ENCODE data around the gene SLC35B2. TPM values are rescaled to one million over a fixed set of nuclear protein-coding genes. Genes with fewer than 3 reads are reported as not detected.

Gene SLC35B2
- total RNA-seq, 1 experiment from 2014 or later: 30.0 TPM

GRCh38 chr6:44250067-44250717 is 7.1 kb downstream of the SLC35B2 start:
- Histone ChIP-seq H2AFZ (ENCODE audit: low read length) (no peak overlapping the region), H3K27ac (ENCODE audit: low read length) (0 out of 2 replicates have a peak overlapping the region, but pooled peaks have one; percentile 6), H3K36me3 (ENCODE audit: insufficient read depth, low read length) (peaks cover 73% of the 10 kb centered on the region), H3K79me2 (ENCODE audit: low read length) (peaks cover 42% of the 10 kb centered on the region), H3K9me2 (replicated peaks; ENCODE audit: insufficient read depth, low read length) (no peaks in the 10 kb centered on the region), H3K4me3 (ENCODE audit: low read length) (no peak overlapping the region), H3K27me3 (ENCODE audit: low read length) (no peaks in the 10 kb centered on the region), H3K9me3 (ENCODE audit: low read length) (no peaks in the 10 kb centered on the region), H3K4me1 (ENCODE audit: low read length) (peaks cover 59% of the 10 kb centered on the region), H3K4me2 (ENCODE audit: low read depth, low read length, poor library complexity, severe bottlenecking) (no peak overlapping the region), H3K9ac (ENCODE audit: low read length) (no peak overlapping the region), H4K20me1 (ENCODE audit: insufficient read depth, low read depth, low read length) (peaks cover 54% of the 10 kb centered on the region)
- DNase-seq: no peak

GRCh38 chr6:44249082-44249748 is 8.1 kb downstream of the SLC35B2 start:
- H3K79me2 ChIP-seq (ENCODE audit: low read length): peaks cover 42% of the 10 kb centered on the region
- no peak for DNase-seq
- no peak overlapping the region for H3K27ac ChIP-seq (ENCODE audit: low read length)
- peak overlapping the region; percentile 97 for H3K9ac ChIP-seq (ENCODE audit: low read length)
- no peaks in the 10 kb centered on the region for H3K27me3 ChIP-seq (ENCODE audit: low read length)
- H3K9me3 ChIP-seq (ENCODE audit: low read length): no peaks in the 10 kb centered on the region
- H3K9me2 ChIP-seq (replicated peaks; ENCODE audit: insufficient read depth, low read length): no peaks in the 10 kb centered on the region
- H3K36me3 ChIP-seq (ENCODE audit: insufficient read depth, low read length): peaks cover 65% of the 10 kb centered on the region
- H2AFZ ChIP-seq (ENCODE audit: low read length): no peak overlapping the region
- peak overlapping the region; percentile 86 for H3K4me2 ChIP-seq (ENCODE audit: low read depth, low read length, poor library complexity, severe bottlenecking)
- peaks cover 50% of the 10 kb centered on the region for H3K4me1 ChIP-seq (ENCODE audit: low read length)
- peak overlapping the region; percentile 95; the same call in 1 of the 2 replicates for H3K4me3 ChIP-seq (ENCODE audit: low read length)
- H4K20me1 ChIP-seq (ENCODE audit: insufficient read depth, low read depth, low read length): peaks cover 54% of the 10 kb centered on the region

- Histone ChIP-seq H3K27ac (ENCODE audit: low read length) (peak overlapping the region; percentile 91), H3K4me1 (ENCODE audit: low read length) (peaks cover 44% of the 10 kb centered on the region), H3K36me3 (ENCODE audit: insufficient read depth, low read length) (peaks cover 60% of the 10 kb centered on the region), H3K9ac (ENCODE audit: low read length) (peak overlapping the region; percentile 97), H3K9me2 (replicated peaks; ENCODE audit: insufficient read depth, low read length) (no peaks in the 10 kb centered on the region), H2AFZ (ENCODE audit: low read length) (no peak overlapping the region), H3K4me3 (ENCODE audit: low read length) (peak overlapping the region; percentile 95), H3K27me3 (ENCODE audit: low read length) (no peaks in the 10 kb centered on the region), H3K79me2 (ENCODE audit: low read length) (peaks cover 42% of the 10 kb centered on the region), H3K9me3 (ENCODE audit: low read length) (no peaks in the 10 kb centered on the region), H4K20me1 (ENCODE audit: insufficient read depth, low read depth, low read length) (peaks cover 51% of the 10 kb centered on the region), H3K4me2 (ENCODE audit: low read depth, low read length, poor library complexity, severe bottlenecking) (peak overlapping the region; percentile 86)
- DNase-seq: no peak
Observed at GRCh38 chr6:44248579-44248978, 8.7 kb downstream of the SLC35B2 start.

GRCh38 chr6:44247338-44248302 is 9.7 kb downstream of the SLC35B2 start:
- Histone ChIP-seq H3K79me2 (ENCODE audit: low read length) (peaks cover 42% of the 10 kb centered on the region), H2AFZ (ENCODE audit: low read length) (no peak overlapping the region), H3K4me1 (ENCODE audit: low read length) (peaks cover 37% of the 10 kb centered on the region), H3K9me2 (replicated peaks; ENCODE audit: insufficient read depth, low read length) (no peaks in the 10 kb centered on the region), H3K27ac (ENCODE audit: low read length) (peak overlapping the region; percentile 91), H4K20me1 (ENCODE audit: insufficient read depth, low read depth, low read length) (peaks cover 51% of the 10 kb centered on the region), H3K4me3 (ENCODE audit: low read length) (peak overlapping the region; percentile 95), H3K27me3 (ENCODE audit: low read length) (no peaks in the 10 kb centered on the region), H3K9me3 (ENCODE audit: low read length) (no peaks in the 10 kb centered on the region), H3K4me2 (ENCODE audit: low read depth, low read length, poor library complexity, severe bottlenecking) (peak overlapping the region; percentile 86), H3K9ac (ENCODE audit: low read length) (peak overlapping the region; percentile 97), H3K36me3 (ENCODE audit: insufficient read depth, low read length) (peaks cover 50% of the 10 kb centered on the region)
- peak; percentile 83 for DNase-seq

- Histone ChIP-seq H3K9ac (ENCODE audit: low read length) (peak within 1 kb of the TSS; percentile 97), H3K4me1 (ENCODE audit: low read length) (peaks cover 37% of the 10 kb centered on the region), H3K9me3 (ENCODE audit: low read length) (no peaks in the 10 kb centered on the region), H3K79me2 (ENCODE audit: low read length) (peaks cover 42% of the 10 kb centered on the region), H3K4me3 (ENCODE audit: low read length) (peak within 1 kb of the TSS; percentile 95), H3K4me2 (ENCODE audit: low read depth, low read length, poor library complexity, severe bottlenecking) (peak within 1 kb of the TSS; percentile 86), H3K9me2 (replicated peaks; ENCODE audit: insufficient read depth, low read length) (no peaks in the 10 kb centered on the region), H2AFZ (ENCODE audit: low read length) (peak within 1 kb of the TSS; percentile 72; the same call in 1 of the 2 replicates), H3K36me3 (ENCODE audit: insufficient read depth, low read length) (peaks cover 45% of the 10 kb centered on the region), H3K27ac (ENCODE audit: low read length) (peak within 1 kb of the TSS; percentile 91), H3K27me3 (ENCODE audit: low read length) (no peaks in the 10 kb centered on the region), H4K20me1 (ENCODE audit: insufficient read depth, low read depth, low read length) (peaks cover 46% of the 10 kb centered on the region)
- DNase-seq: peak; percentile 99
Observed at GRCh38 chr6:44246663-44247337, 10.5 kb downstream of the SLC35B2 start, which contains the start of gene HSP90AB1. TSS of gene HSP90AB1 (plus strand) at chr6:44247101. CDS start at chr6:44248630, 1,529 bp downstream.

GRCh38 chr6:44245912-44246662 is 11.2 kb downstream of the SLC35B2 start:
- Histone ChIP-seq H3K36me3 (ENCODE audit: insufficient read depth, low read length) (peaks cover 39% of the 10 kb centered on the region), H3K4me1 (ENCODE audit: low read length) (peaks cover 35% of the 10 kb centered on the region), H3K9ac (ENCODE audit: low read length) (peak overlapping the region; percentile 97), H3K27ac (ENCODE audit: low read length) (peak overlapping the region; percentile 64), H3K9me3 (ENCODE audit: low read length) (no peaks in the 10 kb centered on the region), H3K4me3 (ENCODE audit: low read length) (peak overlapping the region; percentile 95), H3K79me2 (ENCODE audit: low read length) (peaks cover 42% of the 10 kb centered on the region), H3K27me3 (ENCODE audit: low read length) (no peaks in the 10 kb centered on the region), H2AFZ (ENCODE audit: low read length) (peak overlapping the region; percentile 72; the same call in 1 of the 2 replicates), H4K20me1 (ENCODE audit: insufficient read depth, low read depth, low read length) (peaks cover 41% of the 10 kb centered on the region), H3K4me2 (ENCODE audit: low read depth, low read length, poor library complexity, severe bottlenecking) (peak overlapping the region; percentile 86), H3K9me2 (replicated peaks; ENCODE audit: insufficient read depth, low read length) (no peaks in the 10 kb centered on the region)
- peak; percentile 93 for DNase-seq

- H3K4me3 ChIP-seq (ENCODE audit: low read length): peak overlapping the region; percentile 95
- peak overlapping the region; percentile 97 for H3K9ac ChIP-seq (ENCODE audit: low read length)
- peak overlapping the region; percentile 86 for H3K4me2 ChIP-seq (ENCODE audit: low read depth, low read length, poor library complexity, severe bottlenecking)
- H3K4me1 ChIP-seq (ENCODE audit: low read length): peaks cover 31% of the 10 kb centered on the region
- no peak for DNase-seq
- H4K20me1 ChIP-seq (ENCODE audit: insufficient read depth, low read depth, low read length): peaks cover 35% of the 10 kb centered on the region
- no peaks in the 10 kb centered on the region for H3K9me3 ChIP-seq (ENCODE audit: low read length)
- peak overlapping the region; percentile 72; the same call in 1 of the 2 replicates for H2AFZ ChIP-seq (ENCODE audit: low read length)
- no peaks in the 10 kb centered on the region for H3K27me3 ChIP-seq (ENCODE audit: low read length)
- peaks cover 36% of the 10 kb centered on the region for H3K79me2 ChIP-seq (ENCODE audit: low read length)
- peaks cover 33% of the 10 kb centered on the region for H3K36me3 ChIP-seq (ENCODE audit: insufficient read depth, low read length)
- H3K27ac ChIP-seq (ENCODE audit: low read length): no peak overlapping the region
- H3K9me2 ChIP-seq (replicated peaks; ENCODE audit: insufficient read depth, low read length): no peaks in the 10 kb centered on the region
Observed at GRCh38 chr6:44245391-44245911, 11.9 kb downstream of the SLC35B2 start.

All from Karpas-422 (cell line).